Fibroblast of lung (primary cell): ENCODE measurements around the gene PPP1R12A. TPM values are rescaled to one million over a fixed set of nuclear protein-coding genes. Genes with fewer than 3 reads are reported as not detected.
"Not testable (repeated sequence)": the region's sequence is repeated elsewhere in the genome, so short reads cannot be mapped to it uniquely, and the experiment has no call there.

Experiments
- DNase-seq, 2 donors: peaks; one replicate each; pipeline versions ENCODE4 v3.0.0 to v3.0.0-alpha.2; 2010; ENCODE audit warnings: low read depth in 2 of 2
- H2AFZ ChIP-seq: 2 replicates; pipeline ENCODE4 v1.5.1; 2012; ENCODE audit warnings: low read length, control low read depth, inconsistent platforms
- H3K27ac ChIP-seq: 2 replicates; pipeline ENCODE4 v1.5.1; 2011; ENCODE audit warnings: low read length, control low read depth; ENCODE audit not compliant: insufficient read depth
- H3K27me3 ChIP-seq: 2 replicates; pipeline ENCODE4 v1.5.1; 2011; ENCODE audit warnings: mild to moderate bottlenecking, low read length; ENCODE audit not compliant: control insufficient read depth, insufficient read depth
- H3K36me3 ChIP-seq: 2 replicates; pipeline ENCODE4 v1.5.1; 2011; ENCODE audit warnings: low read length; ENCODE audit not compliant: control insufficient read depth, insufficient read depth
- H3K4me1 ChIP-seq: 2 replicates; pipeline ENCODE4 v1.5.1; 2011; ENCODE audit warnings: low read length; ENCODE audit not compliant: control insufficient read depth, insufficient read depth; ENCODE audit errors: extremely low read depth
- H3K4me2 ChIP-seq: 2 replicates; pipeline ENCODE4 v1.5.1; 2011; ENCODE audit warnings: low read length, control low read depth; ENCODE audit not compliant: insufficient read depth; ENCODE audit errors: extremely low read depth
- H3K4me3 ChIP-seq, 4 experiments: fragments of 200-600 bp in 1 of 4; sonication (generic) in 1 of 4; replicated peaks in 1 of 4; 2 replicates each; pipeline ENCODE4 v1.5.1; 2011 to 2016; ENCODE audit warnings: low read length in 4 of 4, low read depth in 3 of 4, mild to moderate bottlenecking in 3 of 4, control low read depth in 2 of 4, inconsistent platforms in 1 of 4, mixed read lengths in 1 of 4; ENCODE audit not compliant: insufficient read depth in 1 of 4; ENCODE audit errors: control extremely low read depth in 1 of 4
- H3K79me2 ChIP-seq: 2 replicates; pipeline ENCODE4 v1.5.1; 2012; ENCODE audit warnings: mild to moderate bottlenecking, low read length, inconsistent platforms; ENCODE audit not compliant: control insufficient read depth, insufficient read depth
- H3K9ac ChIP-seq: 2 replicates; pipeline ENCODE4 v1.5.1; 2011; ENCODE audit warnings: mild to moderate bottlenecking, low read length, control low read depth; ENCODE audit not compliant: insufficient read depth
- H3K9me3 ChIP-seq: 2 replicates; pipeline ENCODE4 v1.5.1; 2012; ENCODE audit warnings: low read depth, low read length; ENCODE audit not compliant: control insufficient read depth, insufficient read depth
- H4K20me1 ChIP-seq: 2 replicates; pipeline ENCODE4 v1.5.1; 2011; ENCODE audit warnings: low read length; ENCODE audit not compliant: control insufficient read depth, insufficient read depth; ENCODE audit errors: extremely low read depth
- EZH2 ChIP-seq: IDR thresholded peaks from 2 replicates; pipeline ENCODE4 v1.5.1; 2012; ENCODE audit warnings: low read length, control low read depth, mild to moderate bottlenecking; ENCODE audit errors: missing control alignments
- polyA plus RNA-seq, 2 donors: library from polyadenylated mRNA; depleted of rRNA in 1 of 2; stranded (reverse) in 1 of 2; unstranded in 1 of 2; fragments of >200 nt; gene quantifications; 2 replicates each; pipeline ENCODE4 v1.2.1, GENCODE V29; 2011 to 2012; ENCODE audit warnings: missing spikeins in 1 of 2
- total RNA-seq: library from RNA; depleted of rRNA; stranded (reverse); fragments of >200 nt; gene quantifications from 2 replicates; pipeline ENCODE4 v1.2.1, GENCODE V29; 2014
- TF ChIP-seq, protein P1 (sequence below), 2 donors: IDR thresholded peaks in 1 of 2; conservative IDR thresholded peaks in 1 of 2; 1 replicate in 1 of 2; 2 replicates in 1 of 2; pipeline ENCODE4 v1.5.1; 2011 to 2012; ENCODE audit warnings: low read length in 2 of 2, control low read depth in 1 of 2, inconsistent platforms in 1 of 2, low read depth in 1 of 2, mild to moderate bottlenecking in 1 of 2

PPP1R12A gene
- total and polyA plus RNA-seq, 2 donors (not counting 1 experiment from before 2014, with no cell fraction given): 94.9 to 139 TPM

DNA sequence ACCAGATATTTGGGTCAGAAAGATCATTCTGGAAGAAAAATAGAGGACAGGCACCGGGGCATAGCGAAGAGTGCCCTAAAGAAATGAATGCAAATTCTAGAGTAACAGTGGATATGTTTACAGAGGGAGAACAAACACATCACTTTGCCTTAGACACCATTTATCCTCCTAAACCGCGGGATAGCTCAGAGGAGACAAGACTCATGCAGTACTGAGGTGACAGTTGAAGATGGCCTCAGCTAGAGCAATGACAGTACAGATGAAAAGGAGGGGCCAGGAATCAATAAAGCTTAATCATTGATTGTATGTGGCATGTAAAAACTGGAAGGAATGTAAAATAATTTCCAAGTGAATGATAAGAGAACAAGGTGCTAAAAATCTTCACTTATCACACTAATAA, 10.5 kb upstream of the PPP1R12A start:
- Histone ChIP-seq H3K27ac (no peak overlapping the region), H2AFZ (no peak overlapping the region), H3K36me3 (no peaks in the 10 kb centered on the region), H3K9ac (no peak overlapping the region), H3K4me2 (no peak overlapping the region), H3K4me3 (no peak overlapping the region), H3K27me3 (no peaks in the 10 kb centered on the region), H3K79me2 (no peaks in the 10 kb centered on the region), H4K20me1 (no peaks in the 10 kb centered on the region), H3K9me3 (no peaks in the 10 kb centered on the region), H3K4me1 (no peaks in the 10 kb centered on the region)
- TF ChIP-seq, protein P1, sequence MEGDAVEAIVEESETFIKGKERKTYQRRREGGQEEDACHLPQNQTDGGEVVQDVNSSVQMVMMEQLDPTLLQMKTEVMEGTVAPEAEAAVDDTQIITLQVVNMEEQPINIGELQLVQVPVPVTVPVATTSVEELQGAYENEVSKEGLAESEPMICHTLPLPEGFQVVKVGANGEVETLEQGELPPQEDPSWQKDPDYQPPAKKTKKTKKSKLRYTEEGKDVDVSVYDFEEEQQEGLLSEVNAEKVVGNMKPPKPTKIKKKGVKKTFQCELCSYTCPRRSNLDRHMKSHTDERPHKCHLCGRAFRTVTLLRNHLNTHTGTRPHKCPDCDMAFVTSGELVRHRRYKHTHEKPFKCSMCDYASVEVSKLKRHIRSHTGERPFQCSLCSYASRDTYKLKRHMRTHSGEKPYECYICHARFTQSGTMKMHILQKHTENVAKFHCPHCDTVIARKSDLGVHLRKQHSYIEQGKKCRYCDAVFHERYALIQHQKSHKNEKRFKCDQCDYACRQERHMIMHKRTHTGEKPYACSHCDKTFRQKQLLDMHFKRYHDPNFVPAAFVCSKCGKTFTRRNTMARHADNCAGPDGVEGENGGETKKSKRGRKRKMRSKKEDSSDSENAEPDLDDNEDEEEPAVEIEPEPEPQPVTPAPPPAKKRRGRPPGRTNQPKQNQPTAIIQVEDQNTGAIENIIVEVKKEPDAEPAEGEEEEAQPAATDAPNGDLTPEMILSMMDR (conservative IDR thresholded peaks at IDR 0.05 in 1 of 2, IDR thresholded peaks at IDR 0.05 in 1 of 2; ENCODE audit: low read depth in 1 of 2, low read length in 2 of 2): no peak
- DNase-seq: no peak

DNA sequence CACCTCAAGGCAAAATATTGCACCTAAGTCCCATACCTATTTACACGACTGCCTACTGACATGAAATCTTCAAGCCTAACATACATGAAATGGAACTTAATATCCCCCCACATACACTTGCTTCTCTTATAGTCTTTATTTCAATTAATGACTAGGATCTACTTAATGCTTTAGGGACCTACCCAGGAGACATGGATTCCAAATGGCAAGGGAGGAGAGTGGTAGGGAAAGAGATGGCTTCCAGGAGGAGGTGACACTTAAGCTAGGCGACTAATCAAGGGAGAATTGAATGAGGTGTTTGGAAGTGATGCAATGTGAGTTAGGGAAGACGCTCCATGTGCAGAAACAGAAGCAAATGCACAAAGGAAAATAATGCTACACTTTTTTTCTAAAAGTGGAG, 9.7 kb upstream of the PPP1R12A start:
- Histone ChIP-seq H3K4me2 (no peak overlapping the region), H3K79me2 (no peaks in the 10 kb centered on the region), H3K27ac (no peak overlapping the region), H2AFZ (no peak overlapping the region), H3K9me3 (no peaks in the 10 kb centered on the region), H3K4me3 (no peak overlapping the region), H3K36me3 (no peaks in the 10 kb centered on the region), H3K9ac (no peak overlapping the region), H3K4me1 (no peaks in the 10 kb centered on the region), H3K27me3 (no peaks in the 10 kb centered on the region), H4K20me1 (no peaks in the 10 kb centered on the region)
- no peak for DNase-seq
- TF ChIP-seq EZH2: no peak
- TF ChIP-seq, protein P1 (conservative IDR thresholded peaks at IDR 0.05 in 1 of 2, IDR thresholded peaks at IDR 0.05 in 1 of 2; ENCODE audit: low read depth in 1 of 2, low read length in 2 of 2): no peak

DNA sequence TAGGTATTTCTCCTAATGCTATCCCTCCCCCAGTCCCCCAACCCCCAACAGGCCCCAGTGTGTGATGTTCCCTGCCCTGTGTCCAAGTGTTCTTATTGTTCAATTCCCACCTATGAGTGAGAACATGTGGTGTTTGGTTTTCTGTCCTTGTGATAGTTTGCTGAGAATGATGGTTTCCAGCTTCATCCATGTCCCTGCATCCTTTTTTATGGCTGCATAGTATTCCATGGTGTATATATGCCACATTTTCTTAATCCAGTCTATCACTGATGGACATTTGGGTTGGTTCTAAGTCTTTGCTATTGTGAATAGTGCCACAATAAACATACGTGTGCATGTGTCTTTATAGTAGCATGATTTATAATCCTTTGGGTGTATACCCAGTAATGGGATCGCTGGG, 7.9 kb upstream of the PPP1R12A start:
- not testable (repeated sequence) for H2AFZ ChIP-seq, H3K79me2 ChIP-seq, H3K4me1 ChIP-seq, H3K9ac ChIP-seq, H3K4me2 ChIP-seq, DNase-seq, H3K27ac ChIP-seq, H3K27me3 ChIP-seq, H3K36me3 ChIP-seq, H3K9me3 ChIP-seq, H4K20me1 ChIP-seq, H3K4me3 ChIP-seq
